AG10803 (cell line): ENCODE measurements around the gene NUP62.

Experiments used
- DNase-seq: peaks from one replicate; pipeline ENCODE4 v3.0.0; 2010; ENCODE audit warnings: low read depth
- H3K4me3 ChIP-seq: 2 replicates; pipeline ENCODE4 v1.5.1; 2011; ENCODE audit warnings: mild to moderate bottlenecking, low read length, control low read depth
- TF ChIP-seq, protein P1 (sequence below): conservative IDR thresholded peaks from 2 replicates; pipeline ENCODE4 v1.5.1; 2011; ENCODE audit warnings: mild to moderate bottlenecking, low read length, control low read depth, inconsistent platforms

The NUP62 gene

DNA sequence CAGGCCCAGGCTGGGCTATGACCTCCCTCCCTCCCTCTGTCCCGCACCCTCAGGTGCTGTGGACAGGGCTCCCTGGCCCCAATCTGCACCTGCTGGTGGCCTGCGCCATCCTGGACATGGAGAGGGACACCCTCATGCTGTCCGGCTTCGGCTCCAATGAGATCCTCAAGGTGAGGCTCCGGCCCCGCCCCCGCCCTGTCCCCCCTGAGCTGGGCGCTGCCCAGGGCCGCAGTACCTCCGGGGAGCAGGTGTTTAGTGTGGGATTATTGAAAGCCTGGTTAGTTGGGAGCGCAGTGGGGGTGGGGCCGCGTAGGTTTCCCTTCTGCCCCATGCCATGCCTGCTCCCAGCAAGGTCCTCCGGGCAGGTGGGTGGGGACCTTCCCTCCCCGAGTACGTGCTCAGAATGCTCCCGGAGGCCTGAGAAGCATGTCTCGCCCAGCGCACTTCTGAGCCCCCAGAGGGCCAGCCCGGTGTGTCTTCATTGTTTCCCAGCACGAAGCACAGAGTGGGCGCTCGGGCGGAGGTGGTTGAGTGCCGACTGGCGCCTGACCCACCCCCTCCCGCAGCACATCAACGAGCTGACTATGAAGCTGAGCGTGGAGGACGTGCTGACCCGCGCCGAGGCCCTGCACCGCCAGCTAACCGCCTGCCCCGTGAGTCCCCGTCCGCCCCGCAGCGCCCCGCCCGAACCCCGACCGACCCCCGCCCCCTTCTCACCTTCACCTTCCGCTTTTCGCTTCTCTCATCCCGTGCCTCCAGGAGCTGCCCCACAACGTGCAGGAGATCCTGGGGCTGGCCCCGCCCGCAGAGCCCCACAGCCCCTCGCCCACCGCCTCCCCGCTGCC, 41.4 kb downstream of the NUP62 start:
- no peak for DNase-seq
- no peak overlapping the region for H3K4me3 ChIP-seq
- TF ChIP-seq, protein P1, sequence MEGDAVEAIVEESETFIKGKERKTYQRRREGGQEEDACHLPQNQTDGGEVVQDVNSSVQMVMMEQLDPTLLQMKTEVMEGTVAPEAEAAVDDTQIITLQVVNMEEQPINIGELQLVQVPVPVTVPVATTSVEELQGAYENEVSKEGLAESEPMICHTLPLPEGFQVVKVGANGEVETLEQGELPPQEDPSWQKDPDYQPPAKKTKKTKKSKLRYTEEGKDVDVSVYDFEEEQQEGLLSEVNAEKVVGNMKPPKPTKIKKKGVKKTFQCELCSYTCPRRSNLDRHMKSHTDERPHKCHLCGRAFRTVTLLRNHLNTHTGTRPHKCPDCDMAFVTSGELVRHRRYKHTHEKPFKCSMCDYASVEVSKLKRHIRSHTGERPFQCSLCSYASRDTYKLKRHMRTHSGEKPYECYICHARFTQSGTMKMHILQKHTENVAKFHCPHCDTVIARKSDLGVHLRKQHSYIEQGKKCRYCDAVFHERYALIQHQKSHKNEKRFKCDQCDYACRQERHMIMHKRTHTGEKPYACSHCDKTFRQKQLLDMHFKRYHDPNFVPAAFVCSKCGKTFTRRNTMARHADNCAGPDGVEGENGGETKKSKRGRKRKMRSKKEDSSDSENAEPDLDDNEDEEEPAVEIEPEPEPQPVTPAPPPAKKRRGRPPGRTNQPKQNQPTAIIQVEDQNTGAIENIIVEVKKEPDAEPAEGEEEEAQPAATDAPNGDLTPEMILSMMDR = no peak

DNA sequence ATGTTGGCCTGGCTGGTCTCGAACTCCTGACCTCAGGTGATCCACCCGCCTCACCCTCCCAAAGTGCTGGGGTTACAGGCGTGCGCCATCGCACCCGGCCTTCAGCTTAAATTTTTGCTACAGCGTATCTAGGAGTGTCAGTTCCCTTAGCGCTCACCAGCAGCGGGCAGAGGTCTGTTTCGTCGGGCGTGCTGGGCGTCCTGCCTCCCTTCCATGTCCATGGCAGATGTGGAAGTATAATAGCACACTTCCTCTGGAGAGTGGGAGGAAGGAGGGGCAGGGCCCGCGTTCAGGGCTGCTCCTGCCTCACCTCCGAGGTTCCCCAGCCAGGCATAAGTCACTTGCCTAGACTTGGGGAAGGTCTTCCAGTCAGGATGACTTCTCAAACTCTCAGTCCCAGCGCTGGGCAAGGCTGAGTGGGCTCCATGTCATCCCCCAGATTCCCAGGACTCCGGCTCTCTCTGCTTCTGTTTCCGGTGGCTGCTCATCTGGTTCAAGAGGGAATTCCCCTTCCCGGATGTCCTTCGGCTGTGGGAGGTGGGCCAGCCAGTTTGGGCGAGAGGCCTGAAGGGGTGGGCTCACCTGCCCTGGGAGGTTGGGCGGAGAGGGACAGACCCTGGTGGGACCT, 42.2 kb downstream of the NUP62 start:
- TF ChIP-seq, protein P1 = no peak
- no peak for DNase-seq
- H3K4me3 ChIP-seq = no peak overlapping the region

DNA sequence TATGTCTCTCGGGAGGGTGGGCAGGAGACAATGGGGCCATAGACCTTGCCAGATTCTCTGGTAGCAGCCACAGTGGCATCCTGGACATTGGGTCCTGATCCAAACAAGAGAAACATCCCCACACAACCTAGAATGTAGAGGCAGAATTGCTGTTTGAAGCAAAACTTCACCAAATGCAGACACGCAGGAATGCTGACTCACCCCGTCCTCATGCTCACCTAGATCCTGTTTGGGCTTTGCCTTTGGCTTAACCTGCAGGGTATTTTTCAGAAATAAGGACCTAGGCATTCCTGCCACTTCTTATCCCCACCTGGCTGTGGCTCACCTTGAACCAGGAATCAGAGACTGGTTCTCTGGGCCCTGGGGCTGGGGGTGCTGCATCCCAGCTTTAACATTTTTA, 44.5 kb downstream of the NUP62 start:
- DNase-seq = no peak
- TF ChIP-seq, protein P1 = no peak
- no peak overlapping the region for H3K4me3 ChIP-seq

DNA sequence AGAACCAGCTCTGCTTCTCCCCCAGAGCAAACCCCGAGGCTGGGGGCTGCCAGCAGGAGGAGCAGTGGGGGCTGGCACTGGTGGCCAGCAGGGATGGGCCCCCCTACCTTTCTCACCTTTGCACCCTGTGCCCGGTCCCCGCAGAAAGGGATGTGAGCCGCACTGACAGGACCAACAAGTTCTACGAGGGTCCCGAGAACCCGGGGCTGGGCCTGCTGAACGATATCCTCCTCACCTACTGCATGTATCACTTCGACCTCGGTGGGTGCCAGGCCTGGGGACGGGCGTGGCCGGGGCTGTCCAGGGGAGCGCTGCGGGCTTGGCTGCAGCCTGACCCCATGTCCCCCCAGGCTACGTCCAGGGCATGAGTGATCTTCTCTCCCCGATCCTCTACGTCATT, 45.2 kb downstream of the NUP62 start:
- H3K4me3 ChIP-seq = no peak overlapping the region
- no peak for DNase-seq
- TF ChIP-seq, protein P1 = no peak

DNA sequence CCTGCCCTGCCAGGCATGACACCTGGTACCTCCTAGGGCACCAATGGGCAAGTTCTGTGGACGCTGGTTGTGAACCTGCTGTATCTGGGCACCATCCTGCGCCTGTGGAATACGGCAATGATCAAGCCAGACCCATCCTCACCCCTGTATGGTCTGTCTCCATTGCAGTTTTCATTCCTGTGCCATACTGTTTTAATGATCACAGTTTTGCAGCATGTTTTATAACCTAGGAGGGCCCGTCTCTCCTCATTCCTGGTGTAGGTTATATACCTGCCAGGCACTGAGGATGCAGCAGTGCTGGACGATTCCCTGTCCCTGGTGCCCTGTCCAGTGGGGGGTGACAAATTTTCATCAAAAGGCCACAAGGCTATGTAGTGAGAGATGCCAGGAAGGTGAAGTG, 46.2 kb downstream of the NUP62 start:
- DNase-seq = no peak
- TF ChIP-seq, protein P1 = no peak

DNA sequence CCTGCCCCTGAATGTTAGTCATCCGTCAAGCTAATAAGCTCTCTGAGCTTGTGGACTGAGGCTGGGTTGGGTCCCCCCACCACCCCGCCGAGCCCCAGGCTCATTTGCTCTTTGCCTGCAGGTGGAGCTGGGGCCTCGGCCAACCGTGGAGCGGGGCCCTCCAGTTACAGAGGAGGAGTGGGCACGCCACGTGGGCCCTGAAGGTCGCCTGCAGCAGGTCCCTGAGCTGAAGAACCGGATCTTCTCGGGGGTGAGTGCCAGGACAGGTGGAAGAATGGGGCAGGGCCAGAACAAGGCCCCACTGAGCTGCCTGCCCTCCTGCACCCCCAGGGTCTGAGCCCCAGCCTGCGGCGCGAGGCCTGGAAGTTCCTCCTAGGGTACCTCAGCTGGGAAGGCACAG, 46.7 kb downstream of the NUP62 start:
- no peak overlapping the region for H3K4me3 ChIP-seq
- TF ChIP-seq, protein P1 = no peak
- DNase-seq = no peak

More for the DNA sequence above, 46.2 kb downstream of the NUP62 start:
- H3K4me3 ChIP-seq = no peak overlapping the region
